Measurements from ENCODE around the gene RNF44.

Gene RNF44

GRCh38 chr5:176577312-176578176 lies 40.3 kb upstream of the RNF44 start:
- peak; percentile 46 for DNase-seq
- H3K4me1 Mint-ChIP-seq: peaks cover 35% of the 10 kb centered on the region
- no peak overlapping the region for H3K4me3 Mint-ChIP-seq
- no peak overlapping the region for H3K27ac Mint-ChIP-seq
- H3K36me3 Mint-ChIP-seq (ENCODE audit: low read depth): no peaks in the 10 kb centered on the region
- no peaks in the 10 kb centered on the region for H3K9me3 Mint-ChIP-seq
- TF ChIP-seq CTCF (IDR thresholded peaks at IDR 0.05): no peak
- peaks cover 18% of the 10 kb centered on the region for H3K27me3 Mint-ChIP-seq (ENCODE audit: low read depth, poor library complexity)

GRCh38 chr5:176575488-176576422 lies 38.6 kb upstream of the RNF44 start:
- no peaks in the 10 kb centered on the region for H3K36me3 Mint-ChIP-seq (ENCODE audit: low read depth)
- H3K4me1 Mint-ChIP-seq: peaks cover 35% of the 10 kb centered on the region
- TF ChIP-seq CTCF (IDR thresholded peaks at IDR 0.05): no peak
- no peaks in the 10 kb centered on the region for H3K9me3 Mint-ChIP-seq
- H3K27me3 Mint-ChIP-seq (ENCODE audit: low read depth, poor library complexity): peaks cover 32% of the 10 kb centered on the region
- H3K27ac Mint-ChIP-seq: no peak overlapping the region
- no peak overlapping the region for H3K4me3 Mint-ChIP-seq
- no peak for DNase-seq

- no peak for DNase-seq
- H3K27me3 Mint-ChIP-seq (ENCODE audit: low read depth, poor library complexity): peaks cover 37% of the 10 kb centered on the region
- no peaks in the 10 kb centered on the region for H3K36me3 Mint-ChIP-seq (ENCODE audit: low read depth)
- H3K9me3 Mint-ChIP-seq: no peaks in the 10 kb centered on the region
- H3K27ac Mint-ChIP-seq: no peak overlapping the region
- no peak overlapping the region for H3K4me3 Mint-ChIP-seq
- H3K4me1 Mint-ChIP-seq: peaks cover 35% of the 10 kb centered on the region
- TF ChIP-seq CTCF (IDR thresholded peaks at IDR 0.05): no peak
Measured at GRCh38 chr5:176575066-176575465, 37.9 kb upstream of the RNF44 start.

GRCh38 chr5:176574297-176574591 lies 37.0 kb upstream of the RNF44 start:
- Mint-ChIP-seq H3K4me3 (no peak overlapping the region), H3K27ac (no peak overlapping the region), H3K4me1 (peaks cover 35% of the 10 kb centered on the region), H3K27me3 (ENCODE audit: low read depth, poor library complexity) (peaks cover 40% of the 10 kb centered on the region), H3K9me3 (no peaks in the 10 kb centered on the region), H3K36me3 (ENCODE audit: low read depth) (no peaks in the 10 kb centered on the region)
- DNase-seq: no peak
- no peak for TF ChIP-seq CTCF (IDR thresholded peaks at IDR 0.05)

GRCh38 chr5:176573564-176574296 lies 36.5 kb upstream of the RNF44 start:
- DNase-seq: peak; percentile 86
- H3K27ac Mint-ChIP-seq: no peak overlapping the region
- H3K4me3 Mint-ChIP-seq: no peak overlapping the region
- peaks cover 35% of the 10 kb centered on the region for H3K4me1 Mint-ChIP-seq
- no peaks in the 10 kb centered on the region for H3K36me3 Mint-ChIP-seq (ENCODE audit: low read depth)
- peaks cover 38% of the 10 kb centered on the region for H3K27me3 Mint-ChIP-seq (ENCODE audit: low read depth, poor library complexity)
- peak; percentile 80 for TF ChIP-seq CTCF (IDR thresholded peaks at IDR 0.05)
- no peaks in the 10 kb centered on the region for H3K9me3 Mint-ChIP-seq
